K562 (cell line): Measurements from ENCODE around the gene SCARF1. TPM values are rescaled to one million over a fixed set of nuclear protein-coding genes. Genes with fewer than 3 reads are reported as not detected.

ENCODE experiments used
- ATF4 ChIP-seq: fragments of 450-650 bp; formaldehyde crosslinking; IDR thresholded peaks from 2 replicates; pipeline ENCODE4 v1.4.0; 2022; ENCODE audit warnings: mild to moderate bottlenecking, moderate library complexity
- BCLAF1 ChIP-seq, 2 experiments: fragments of 450-650 bp in 1 of 2; IDR thresholded peaks; 2 replicates each; pipeline ENCODE4 v1.6.1; 2011 to 2017; ENCODE audit warnings: low read depth in 2 of 2, antibody characterized with exemption in 1 of 2, borderline replicate concordance in 1 of 2, low read length in 1 of 2, mild to moderate bottlenecking in 1 of 2, mixed read lengths in 1 of 2; ENCODE audit not compliant: control insufficient read depth in 1 of 2
- CBX2 ChIP-seq: fragments of 200-600 bp; sonication (generic); IDR thresholded peaks from one replicate; pipeline ENCODE4 v1.6.1; 2012; ENCODE audit warnings: mild to moderate bottlenecking, low read length, inconsistent platforms; ENCODE audit not compliant: insufficient read depth, poor library complexity, severe bottlenecking
- CBX3 ChIP-seq, 2 experiments: IDR thresholded peaks; 1 replicate in 1 of 2; 2 replicates in 1 of 2; pipeline ENCODE4 v1.6.1; 2012; ENCODE audit warnings: inconsistent platforms in 2 of 2, low read length in 2 of 2, borderline replicate concordance in 1 of 2, control low read depth in 1 of 2
- HNRNPLL ChIP-seq: fragments of 200-400 bp; formaldehyde crosslinking; IDR thresholded peaks from 2 replicates; pipeline ENCODE4 v1.6.1; 2017; ENCODE audit warnings: low read length, low read depth, mild to moderate bottlenecking; ENCODE audit not compliant: poor library complexity, severe bottlenecking
- ILF3 ChIP-seq: fragments of 450-650 bp; IDR thresholded peaks from 2 replicates; pipeline ENCODE4 v1.6.1; 2018; ENCODE audit warnings: antibody characterized with exemption, mild to moderate bottlenecking, moderate library complexity, borderline replicate concordance
- KAT7 ChIP-seq: sonication (generic); formaldehyde crosslinking; IDR thresholded peaks from 2 replicates; pipeline ENCODE4 v1.8.0; 2022; ENCODE audit warnings: missing genetic modification reagents, mild to moderate bottlenecking, borderline replicate concordance
- PHF8 ChIP-seq: fragments of 200-600 bp; sonication (generic); IDR thresholded peaks from 2 replicates; pipeline ENCODE4 v1.6.1; 2012; ENCODE audit warnings: mixed run types, mild to moderate bottlenecking, inconsistent platforms, low read length, moderate library complexity, borderline replicate concordance
- SIN3A ChIP-seq, 2 experiments: fragments of 150-350 bp in 1 of 2; IDR thresholded peaks; 2 replicates each; pipeline ENCODE4 v1.6.1; 2011 to 2016; ENCODE audit warnings: borderline replicate concordance in 2 of 2, low read depth in 2 of 2, low read length in 2 of 2, mild to moderate bottlenecking in 2 of 2, moderate library complexity in 2 of 2; ENCODE audit not compliant: control insufficient read depth in 1 of 2
- SRSF9 ChIP-seq: fragments of 200-400 bp; formaldehyde crosslinking; IDR thresholded peaks from 2 replicates; pipeline ENCODE4 v1.6.1; 2017; ENCODE audit warnings: low read depth, low read length, borderline replicate concordance
- TAF9B ChIP-seq: fragments of 450-650 bp; IDR thresholded peaks from 2 replicates; pipeline ENCODE4 v1.6.1; 2018; ENCODE audit warnings: mild to moderate bottlenecking; ENCODE audit not compliant: partially characterized antibody
- TCFL5 ChIP-seq: fragments of 250-450 bp; sonication (Bioruptor Pico); conservative IDR thresholded peaks from 2 replicates; pipeline ENCODE4 v1.6.1; 2021; ENCODE audit warnings: mild to moderate bottlenecking, moderate library complexity, matching md5 sums
- ZNF311 ChIP-seq: fragments of 250-450 bp; sonication (Bioruptor Pico); IDR thresholded peaks from 2 replicates; pipeline ENCODE4 v1.4.0; 2020; ENCODE audit warnings: mild to moderate bottlenecking, moderate library complexity
- ZNF354B ChIP-seq: fragments of 250-450 bp; sonication (Bioruptor Pico); IDR thresholded peaks from 2 replicates; pipeline ENCODE4 v1.4.0; 2020
- polyA plus RNA-seq, 8 experiments: library from polyadenylated mRNA; depleted of rRNA in 4 of 8; stranded (reverse) in 5 of 8; unstranded in 3 of 8; fragments of >200 nt; fragmentation: Nextera tagmentation in 2 of 8; fragmentation: Illumina TruSeq in 1 of 8; extraction: Ambion mirVana in 2 of 8; extraction: Trizol in 1 of 8; gene quantifications; 2 replicates each; pipeline versions ENCODE4 v1.2.1 to v1.2.3, GENCODE V29; 2011 to 2014; ENCODE audit warnings: inconsistent platforms in 1 of 8, missing spikeins in 1 of 8
- total RNA-seq, 7 experiments: library from RNA; depleted of rRNA in 6 of 7; stranded (reverse); fragments of >200 nt in 6 of 7; fragmentation: Illumina TruSeq in 2 of 7; extraction: Trizol in 2 of 7; gene quantifications; 2 replicates each; pipeline versions ENCODE4 v1.2.1 to v1.2.3, GENCODE V29; 2011 to 2021; ENCODE audit warnings: low replicate concordance in 1 of 7
- TF ChIP-seq, protein P1 (sequence below), 2 experiments: fragments of 450-650 bp; IDR thresholded peaks; 2 replicates each; pipeline ENCODE4 v1.6.1; 2016
- TF ChIP-seq, protein P2 (sequence below): fragments of 450-650 bp; conservative IDR thresholded peaks from 2 replicates; pipeline ENCODE4 v1.6.1; 2016; ENCODE audit warnings: missing genetic modification characterization, low read depth, mild to moderate bottlenecking, missing compliant biosample characterization, moderate library complexity
- TF ChIP-seq, protein P3 (sequence below): fragments of 450-650 bp; IDR thresholded peaks from 2 replicates; pipeline ENCODE4 v1.6.1; 2017; ENCODE audit warnings: mild to moderate bottlenecking, moderate library complexity

SCARF1 gene
- total and polyA plus RNA-seq, 9 of the 15 experiments (the other 6 are each of a cell fraction or from before 2014, with no cell fraction given) = 0.04 to 2.1 (median 0.63) TPM

GRCh38 chr17:1648963-1649843, 3.7 kb upstream of the SCARF1 start (continued):
- TF ChIP-seq, protein P1, sequence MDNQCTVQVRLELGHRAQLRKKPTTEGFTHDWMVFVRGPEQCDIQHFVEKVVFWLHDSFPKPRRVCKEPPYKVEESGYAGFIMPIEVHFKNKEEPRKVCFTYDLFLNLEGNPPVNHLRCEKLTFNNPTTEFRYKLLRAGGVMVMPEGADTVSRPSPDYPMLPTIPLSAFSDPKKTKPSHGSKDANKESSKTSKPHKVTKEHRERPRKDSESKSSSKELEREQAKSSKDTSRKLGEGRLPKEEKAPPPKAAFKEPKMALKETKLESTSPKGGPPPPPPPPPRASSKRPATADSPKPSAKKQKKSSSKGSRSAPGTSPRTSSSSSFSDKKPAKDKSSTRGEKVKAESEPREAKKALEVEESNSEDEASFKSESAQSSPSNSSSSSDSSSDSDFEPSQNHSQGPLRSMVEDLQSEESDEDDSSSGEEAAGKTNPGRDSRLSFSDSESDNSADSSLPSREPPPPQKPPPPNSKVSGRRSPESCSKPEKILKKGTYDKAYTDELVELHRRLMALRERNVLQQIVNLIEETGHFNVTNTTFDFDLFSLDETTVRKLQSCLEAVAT (IDR thresholded peaks at IDR 0.05) = no peak
- peak; percentile 64; the same call in 1 of the 2 replicates for TF ChIP-seq PHF8
- no peak for TF ChIP-seq CBX2
- no peak for TF ChIP-seq TAF9B
- TF ChIP-seq ZNF354B (CRISPR knock-in tag) = no peak
- 0 out of 2 replicates have a peak, but pooled peaks have one; percentile 53 for TF ChIP-seq KAT7 (CRISPR knock-in tag)
- no peak for TF ChIP-seq CBX3 (IDR thresholded peaks at IDR 0.05; ENCODE audit: borderline replicate concordance in 1 of 2, low read length in 2 of 2)
- TF ChIP-seq ZNF311 (CRISPR knock-in tag) = no peak
- TF ChIP-seq SIN3A (IDR thresholded peaks at IDR 0.05; ENCODE audit: borderline replicate concordance in 2 of 2, control insufficient read depth in 1 of 2, low read depth in 2 of 2, low read length in 2 of 2) = no peak; a peak in 1 of 4 replicates
- TF ChIP-seq HNRNPLL = peak; percentile 90
- TF ChIP-seq, protein P2, sequence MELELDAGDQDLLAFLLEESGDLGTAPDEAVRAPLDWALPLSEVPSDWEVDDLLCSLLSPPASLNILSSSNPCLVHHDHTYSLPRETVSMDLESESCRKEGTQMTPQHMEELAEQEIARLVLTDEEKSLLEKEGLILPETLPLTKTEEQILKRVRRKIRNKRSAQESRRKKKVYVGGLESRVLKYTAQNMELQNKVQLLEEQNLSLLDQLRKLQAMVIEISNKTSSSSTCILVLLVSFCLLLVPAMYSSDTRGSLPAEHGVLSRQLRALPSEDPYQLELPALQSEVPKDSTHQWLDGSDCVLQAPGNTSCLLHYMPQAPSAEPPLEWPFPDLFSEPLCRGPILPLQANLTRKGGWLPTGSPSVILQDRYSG (tag) = no peak
- TF ChIP-seq, protein P3, sequence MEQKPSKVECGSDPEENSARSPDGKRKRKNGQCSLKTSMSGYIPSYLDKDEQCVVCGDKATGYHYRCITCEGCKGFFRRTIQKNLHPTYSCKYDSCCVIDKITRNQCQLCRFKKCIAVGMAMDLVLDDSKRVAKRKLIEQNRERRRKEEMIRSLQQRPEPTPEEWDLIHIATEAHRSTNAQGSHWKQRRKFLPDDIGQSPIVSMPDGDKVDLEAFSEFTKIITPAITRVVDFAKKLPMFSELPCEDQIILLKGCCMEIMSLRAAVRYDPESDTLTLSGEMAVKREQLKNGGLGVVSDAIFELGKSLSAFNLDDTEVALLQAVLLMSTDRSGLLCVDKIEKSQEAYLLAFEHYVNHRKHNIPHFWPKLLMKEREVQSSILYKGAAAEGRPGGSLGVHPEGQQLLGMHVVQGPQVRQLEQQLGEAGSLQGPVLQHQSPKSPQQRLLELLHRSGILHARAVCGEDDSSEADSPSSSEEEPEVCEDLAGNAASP = no peak
- TF ChIP-seq BCLAF1 (IDR thresholded peaks at IDR 0.05; ENCODE audit: borderline replicate concordance in 1 of 2, control insufficient read depth in 1 of 2, low read depth in 2 of 2, low read length in 1 of 2) = no peak
- TF ChIP-seq TCFL5 (CRISPR knock-in tag) = no peak
- no peak for TF ChIP-seq ATF4 (CRISPR knock-in tag)
- no peak; the same call in 1 of the 2 replicates for TF ChIP-seq ILF3
- no peak for TF ChIP-seq SRSF9
